Activated CD4-positive, alpha-beta T cell treated with anti-CD3 and anti-CD28 coated beads, Interleukin-2, amount 50 U/mL, for 48 hours (primary cell): ENCODE results near the gene SENP1.

Experiments used
- DNase-seq, 2 experiments: peaks; one replicate each; pipeline ENCODE4 v3.0.0-alpha.2; 2020

Gene SENP1

DNA sequence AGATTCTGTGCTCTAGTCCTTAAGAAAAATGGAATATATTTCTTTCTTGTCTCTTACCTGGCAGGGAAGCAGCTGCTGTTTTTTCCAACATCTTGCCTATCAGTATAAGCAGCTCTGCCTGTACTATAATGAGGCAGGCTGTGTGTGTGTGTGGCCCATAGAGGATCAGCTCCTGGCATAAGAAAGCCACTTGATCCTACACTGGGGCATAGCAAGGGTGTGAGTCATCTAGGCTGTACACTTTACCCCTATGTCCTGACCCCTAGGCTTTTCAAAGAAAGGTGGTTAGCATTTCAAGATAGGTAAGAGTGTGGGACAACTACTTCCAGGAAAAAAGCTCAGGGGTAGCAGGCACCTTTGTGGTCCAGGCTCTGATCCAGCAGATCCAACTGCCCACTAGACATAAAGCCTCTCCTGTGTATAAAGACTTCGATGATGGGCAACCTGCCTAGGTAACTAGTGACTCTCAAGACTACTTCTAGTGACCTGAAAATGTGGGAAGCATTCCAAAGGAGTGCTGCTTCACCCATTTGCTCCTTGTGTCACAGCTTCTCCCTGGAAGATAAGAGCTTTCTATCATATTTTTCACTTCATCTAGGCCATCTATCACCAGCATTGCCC is 4.9 kb upstream of the SENP1 start:
- no peak for DNase-seq

DNA sequence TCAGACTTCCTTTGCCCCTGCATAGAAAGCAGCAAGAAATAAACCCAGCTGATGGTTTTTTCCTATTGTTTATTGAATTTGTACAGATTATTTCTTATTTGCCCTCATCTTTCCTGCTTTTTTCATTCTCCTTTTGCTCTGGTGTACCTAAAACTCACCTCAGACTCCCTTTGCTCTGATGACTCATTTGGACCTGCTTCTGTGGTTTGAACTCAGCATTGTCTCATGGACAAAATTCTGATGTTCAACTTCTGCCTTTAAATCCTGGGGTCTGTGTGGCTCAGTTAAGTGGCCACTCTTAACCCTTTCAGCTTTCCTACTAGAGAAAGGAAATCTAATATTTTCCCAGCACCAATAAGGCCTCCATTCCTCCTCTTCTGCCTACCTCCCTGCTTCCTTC is 3.5 kb upstream of the SENP1 start:
- no peak for DNase-seq

DNA sequence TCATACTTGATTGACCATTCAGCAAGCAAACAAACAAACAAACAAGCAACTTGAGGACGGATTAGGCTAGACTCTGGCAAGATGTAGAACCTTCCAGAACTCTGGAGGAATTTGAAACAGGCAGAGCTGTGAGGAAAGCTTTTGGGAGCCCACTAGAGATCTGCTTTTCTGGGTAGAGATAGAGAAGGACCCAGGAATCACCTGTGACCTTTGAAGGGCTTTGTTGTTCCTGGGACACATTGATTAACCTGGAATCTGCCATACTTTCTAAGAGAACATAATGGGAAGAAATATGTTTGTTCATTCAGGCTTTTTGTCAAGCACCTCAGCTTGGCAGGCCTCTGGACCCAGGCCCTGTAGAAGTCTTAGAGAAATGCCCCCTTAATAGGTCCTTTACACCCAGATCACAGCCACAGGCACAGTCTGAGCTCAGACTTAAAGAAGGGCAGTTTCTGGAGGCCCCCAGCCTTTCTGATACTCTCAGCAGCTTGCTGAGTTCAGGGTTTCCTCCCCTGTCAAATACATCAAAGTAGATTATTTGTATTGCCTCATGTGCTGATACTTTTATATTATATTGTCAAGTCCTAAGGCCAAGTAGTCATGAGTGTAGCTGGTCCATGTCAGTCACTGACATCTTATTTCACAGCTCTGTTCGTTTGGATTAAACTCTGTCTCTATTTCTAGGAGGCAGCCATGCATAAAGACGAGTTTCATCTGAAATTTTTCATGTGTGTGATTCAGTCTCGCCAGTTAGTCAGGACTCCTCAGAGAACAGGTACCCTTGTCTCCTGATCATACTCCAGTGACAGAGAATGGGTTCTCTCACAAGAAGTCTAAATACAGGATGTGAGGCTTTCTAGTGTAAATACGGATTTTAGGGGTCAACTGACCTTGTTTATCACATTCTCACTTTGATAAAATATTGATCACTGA is 1.1 kb upstream of the SENP1 start:
- DNase-seq: no peak

DNA sequence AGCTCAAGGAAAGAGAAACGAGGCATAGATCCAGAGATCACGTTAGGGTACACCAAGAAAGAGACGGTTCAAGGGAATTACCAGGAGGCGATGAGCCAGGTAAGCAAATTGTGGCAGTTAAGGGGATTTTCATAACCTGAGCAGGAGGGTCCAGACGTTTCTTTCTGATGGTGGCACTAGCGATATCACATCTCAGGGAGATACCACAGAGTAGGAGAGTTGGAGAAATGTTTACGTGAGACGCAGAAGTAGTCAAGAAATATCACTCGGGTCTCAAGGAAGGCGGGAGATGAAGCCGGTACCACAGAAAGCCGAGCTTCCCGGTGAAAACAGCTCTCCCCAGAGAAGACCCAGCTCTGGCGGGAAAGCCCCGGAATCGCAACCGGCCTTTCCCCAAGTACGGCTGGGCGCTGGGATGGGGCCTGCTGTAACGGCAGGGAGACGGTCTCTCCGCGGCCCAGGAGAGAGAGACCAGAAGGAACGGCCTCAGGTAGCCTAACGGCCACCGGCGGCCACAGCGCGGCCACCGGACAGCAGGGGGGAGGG is 485 bp downstream of the SENP1 start:
- DNase-seq: peak; percentile 56

DNA sequence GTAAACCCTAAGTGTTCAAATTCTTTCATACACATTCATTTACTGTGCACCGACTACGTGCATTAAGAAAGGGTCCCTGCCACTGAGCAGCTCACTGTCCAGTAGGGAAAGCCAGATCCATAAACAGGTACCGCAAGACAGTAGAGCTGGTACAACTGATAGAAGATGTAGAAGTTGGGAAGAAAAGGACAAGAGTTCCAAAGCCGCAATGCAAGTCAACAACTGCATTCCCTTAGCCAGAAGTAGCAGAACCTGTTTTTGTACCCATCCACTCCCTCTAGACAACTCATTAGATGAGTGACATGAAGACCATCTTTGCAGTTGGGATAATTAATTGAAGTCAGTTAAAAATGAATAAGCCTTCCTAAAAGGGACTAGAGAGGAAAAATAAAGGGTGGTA is 1.3 kb downstream of the SENP1 start:
- no peak for DNase-seq

DNA sequence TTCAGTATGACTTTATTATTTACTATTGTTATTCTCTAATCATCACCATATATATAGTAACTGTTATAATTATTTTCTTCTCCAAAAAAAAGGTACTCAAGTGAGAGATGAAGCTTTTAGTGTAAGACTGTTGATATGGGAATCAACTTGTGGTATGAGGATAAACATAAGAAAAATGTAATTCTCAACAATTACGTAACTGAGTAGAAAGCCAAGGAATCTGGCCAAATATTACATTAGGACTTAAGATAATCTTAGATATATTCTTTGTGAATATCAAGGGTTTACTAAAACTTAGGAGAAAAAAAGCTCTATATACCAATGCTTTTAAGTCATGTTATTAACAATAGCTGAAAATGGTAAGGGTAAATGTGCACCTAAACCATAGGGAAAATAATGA is 13.3 kb downstream of the SENP1 start:
- no peak for DNase-seq

DNA sequence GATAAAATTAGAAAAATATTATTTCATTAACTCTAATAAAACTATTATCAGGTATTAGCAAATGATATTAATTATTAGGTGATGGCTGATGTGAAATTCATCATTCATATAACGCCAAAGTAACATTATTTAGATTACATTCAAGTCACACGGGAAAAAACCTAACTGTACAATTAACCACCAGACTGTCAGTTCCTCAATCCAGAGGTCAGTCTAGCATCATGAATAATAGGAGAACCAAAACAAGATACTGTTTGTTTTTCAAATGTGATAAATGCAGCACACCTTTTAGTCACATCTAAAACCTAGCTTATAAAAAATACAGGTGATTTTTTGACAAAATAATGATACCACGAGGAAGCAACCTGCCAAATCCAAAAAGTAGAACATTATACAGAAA is 19.6 kb downstream of the SENP1 start:
- DNase-seq: no peak

DNA sequence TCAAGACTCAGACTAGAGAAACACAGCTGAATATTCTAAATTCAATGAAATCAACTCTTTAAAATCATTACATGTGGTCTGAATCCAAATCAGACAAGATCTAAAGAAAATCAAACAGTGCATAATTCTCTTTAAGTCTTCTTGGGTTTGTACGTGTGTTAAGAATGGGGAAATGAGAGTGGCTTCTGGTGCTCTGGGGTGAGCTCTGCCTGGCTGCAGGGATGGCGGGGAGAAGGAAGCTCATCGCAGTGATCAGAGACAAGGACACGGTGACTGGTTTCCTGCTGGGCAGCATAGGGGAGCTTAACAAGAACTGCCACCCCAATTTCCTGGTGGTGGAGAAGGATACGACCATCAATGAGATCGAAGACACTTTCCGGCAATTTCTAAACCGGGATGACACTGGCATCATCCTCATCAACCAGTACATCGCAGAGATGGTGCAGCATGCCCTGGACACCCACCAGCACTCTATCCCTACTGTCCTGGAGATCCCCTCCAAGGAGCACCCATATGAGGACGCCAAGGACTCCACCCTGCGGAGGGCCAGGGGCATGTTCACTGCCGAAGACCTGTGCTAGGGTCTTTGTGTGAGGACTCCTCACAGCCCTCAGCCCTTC is 20.9 kb downstream of the SENP1 start:
- DNase-seq: no peak

DNA sequence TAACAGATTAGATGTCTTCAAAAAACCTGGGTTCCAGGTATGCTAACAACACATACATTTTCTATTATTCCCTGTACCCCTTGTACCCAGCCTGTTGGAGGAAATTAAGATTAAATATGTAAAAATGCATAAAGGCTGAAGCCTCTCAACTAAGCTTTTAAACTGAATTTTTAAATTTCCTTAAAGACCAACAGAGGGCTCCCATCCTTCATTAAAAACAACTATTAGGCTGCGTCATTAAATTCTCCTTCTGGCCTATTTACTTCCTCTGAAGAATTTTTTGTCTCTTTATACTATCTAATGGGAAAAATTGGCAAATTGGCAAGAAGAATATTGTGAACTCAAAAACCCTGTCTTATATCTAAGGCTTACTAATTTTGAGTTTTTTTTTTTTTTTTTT is 21.8 kb downstream of the SENP1 start:
- no peak for DNase-seq

DNA sequence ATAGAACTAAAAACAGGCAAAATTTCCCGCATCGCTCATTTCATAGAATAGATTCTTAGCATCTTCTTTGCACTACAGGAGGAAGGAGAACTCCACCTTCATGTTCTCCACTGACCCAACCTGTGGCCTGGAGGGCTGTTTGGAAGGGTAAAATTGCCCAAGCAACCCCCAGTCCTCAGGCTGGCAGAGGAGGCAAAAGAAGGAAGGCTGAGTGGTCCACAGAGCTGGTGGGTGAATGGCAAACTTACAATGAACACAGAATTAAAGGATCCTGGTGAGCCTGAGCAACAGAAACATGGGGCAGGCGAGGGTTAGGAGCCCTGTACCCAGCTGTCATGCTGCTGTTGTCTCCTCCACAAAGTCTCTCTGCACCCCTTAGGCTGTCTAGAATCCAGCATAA is 25.1 kb downstream of the SENP1 start:
- DNase-seq: no peak

DNA sequence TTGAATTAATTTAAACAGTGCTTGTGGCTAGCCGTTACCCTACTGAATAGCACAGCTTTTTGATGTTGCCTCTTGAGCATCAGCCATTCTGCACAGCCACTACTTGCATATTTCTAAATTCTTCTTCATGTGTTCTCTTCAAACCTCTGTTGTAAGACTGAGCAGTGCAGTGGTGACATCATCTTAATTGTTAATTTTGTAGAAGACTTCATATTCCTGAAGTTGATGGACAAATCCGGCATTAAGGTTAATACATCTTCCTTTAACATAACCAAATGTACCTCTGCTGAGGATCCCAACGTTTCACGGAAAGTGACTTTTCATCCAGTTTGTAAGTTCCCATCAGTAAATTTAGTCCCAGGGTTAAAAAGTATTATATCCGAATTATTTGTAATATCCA is 25.6 kb downstream of the SENP1 start:
- no peak for DNase-seq

DNA sequence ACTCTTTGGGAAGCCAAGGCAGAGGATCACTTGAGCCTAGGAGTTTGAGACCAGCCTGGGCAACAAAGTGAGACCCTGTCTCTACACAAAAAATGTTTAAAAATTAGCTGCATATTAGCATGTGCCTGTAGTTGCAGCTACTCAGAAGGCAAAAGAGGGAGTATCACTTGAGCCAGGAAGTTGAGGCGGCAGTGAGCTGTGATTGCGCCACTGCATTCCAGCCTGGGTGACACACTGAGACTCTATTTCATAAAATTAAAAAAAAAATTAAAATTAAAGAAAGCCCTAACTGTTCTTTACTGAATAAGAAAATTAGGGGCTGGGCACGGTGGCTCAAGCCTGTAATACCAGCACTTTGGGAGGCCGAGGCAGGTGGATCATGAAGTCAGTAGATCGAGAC is 27.0 kb downstream of the SENP1 start:
- DNase-seq: no peak

DNA sequence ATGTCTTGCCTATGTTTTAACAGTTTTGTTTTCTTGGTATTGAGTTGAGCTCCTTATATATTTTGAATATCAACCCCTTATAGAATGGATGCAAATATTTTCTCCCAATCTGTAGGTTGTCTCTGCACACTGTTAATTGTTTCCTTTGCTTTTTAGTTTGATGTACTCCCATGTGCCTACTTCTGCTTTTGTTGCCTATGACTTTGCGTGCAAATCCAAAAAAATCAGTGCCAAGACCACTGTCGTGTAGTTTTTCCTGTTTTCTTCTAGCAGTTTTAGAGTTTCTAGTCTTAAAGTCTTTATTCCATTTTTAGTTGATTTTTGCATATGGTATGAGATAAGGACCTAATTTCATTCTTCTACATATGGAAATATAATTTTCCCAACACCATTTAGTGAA is 28.8 kb downstream of the SENP1 start:
- no peak for DNase-seq

DNA sequence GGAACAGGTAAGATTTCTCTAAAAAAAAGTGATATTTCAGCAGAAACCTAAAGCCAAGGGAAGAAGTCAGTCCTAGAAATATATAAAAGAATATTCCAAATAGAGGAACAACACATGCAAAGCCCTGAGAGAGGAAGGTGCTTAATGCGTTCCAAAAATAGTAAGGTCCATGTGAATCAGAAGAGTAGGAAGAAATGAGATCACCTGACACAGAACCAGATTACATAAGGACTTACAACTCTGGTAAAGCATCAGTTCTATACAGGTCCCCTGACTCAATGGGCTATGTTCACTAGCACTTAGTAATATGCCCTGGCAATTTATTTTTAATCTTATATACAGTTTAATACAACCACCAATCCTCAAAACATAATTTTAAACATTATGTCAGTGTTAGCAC is 30.0 kb downstream of the SENP1 start:
- DNase-seq: no peak

DNA sequence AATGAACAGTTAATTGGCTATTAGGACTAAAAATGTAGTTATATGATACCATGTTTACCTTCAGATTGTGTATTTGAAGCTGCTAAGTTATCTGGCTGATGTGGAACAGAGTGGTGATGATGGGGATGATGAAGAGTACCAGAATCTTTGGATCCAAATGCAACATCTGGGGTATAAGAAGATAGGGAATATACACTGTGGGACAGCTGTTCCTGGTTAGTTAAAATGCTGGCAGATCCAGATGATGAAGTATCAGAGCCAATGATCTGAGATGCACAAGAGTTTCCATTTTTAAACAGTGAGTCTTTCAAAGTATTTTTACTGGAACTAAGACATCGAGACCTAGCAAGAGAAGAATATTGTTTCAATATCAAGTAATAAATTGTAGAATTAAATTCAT is 31.6 kb downstream of the SENP1 start:
- DNase-seq: no peak

DNA sequence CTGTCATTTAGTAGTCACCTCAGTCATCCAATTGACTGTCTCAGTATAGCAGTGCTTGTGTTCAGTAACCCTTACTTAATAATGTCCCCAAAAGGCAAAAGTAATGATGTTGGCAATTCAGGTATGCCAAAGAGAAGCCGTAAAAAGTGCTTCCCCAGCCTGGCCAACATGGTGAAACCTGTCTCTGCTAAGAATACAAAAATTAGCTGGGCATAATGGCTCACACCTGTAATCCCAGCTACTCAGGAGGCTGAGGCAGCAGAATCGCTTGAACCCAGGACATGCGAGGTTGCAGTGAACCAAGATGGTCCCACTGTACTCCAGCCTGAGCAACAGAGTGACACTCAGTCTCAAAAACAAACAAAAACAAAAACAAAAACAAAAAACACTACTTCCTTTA is 33.6 kb downstream of the SENP1 start:
- no peak for DNase-seq

DNA sequence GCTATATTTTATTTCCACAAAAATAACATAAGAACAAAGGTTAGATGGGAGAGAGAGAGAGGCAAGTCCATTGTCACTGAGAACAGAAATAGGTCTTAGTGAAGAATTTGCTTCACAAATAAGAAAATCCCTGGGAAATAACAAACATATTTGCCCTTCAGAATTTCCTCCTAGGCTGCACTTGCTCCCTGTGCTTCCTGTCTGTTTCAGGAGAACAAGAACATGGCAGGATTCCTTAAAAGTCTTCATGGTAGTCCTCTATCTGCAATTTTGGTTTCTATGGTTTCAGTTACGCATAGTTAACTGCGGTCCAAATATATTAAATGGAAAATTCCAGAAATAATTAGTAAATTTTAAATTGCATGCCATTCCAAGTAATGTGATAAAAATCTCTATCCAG is 34.1 kb downstream of the SENP1 start:
- no peak for DNase-seq

DNA sequence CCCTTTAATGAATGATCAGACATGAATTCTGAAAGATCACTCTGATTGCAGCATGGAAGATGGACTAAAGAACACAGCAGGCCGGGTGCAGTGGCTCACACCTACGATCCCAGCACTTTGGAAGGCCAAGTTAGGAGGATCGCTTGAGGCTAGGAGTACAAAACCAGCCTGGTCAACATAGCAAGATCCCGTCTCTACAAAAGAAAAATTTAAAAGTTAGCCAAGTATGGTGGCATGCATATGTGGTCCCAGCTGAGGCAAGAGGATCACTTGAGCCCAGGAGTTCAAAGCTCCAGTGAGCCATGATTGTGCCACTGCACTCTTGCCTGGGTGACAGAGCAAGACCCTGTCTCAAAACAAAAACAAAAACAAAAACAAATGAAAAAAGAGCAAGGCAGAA is 35.1 kb downstream of the SENP1 start:
- no peak for DNase-seq

DNA sequence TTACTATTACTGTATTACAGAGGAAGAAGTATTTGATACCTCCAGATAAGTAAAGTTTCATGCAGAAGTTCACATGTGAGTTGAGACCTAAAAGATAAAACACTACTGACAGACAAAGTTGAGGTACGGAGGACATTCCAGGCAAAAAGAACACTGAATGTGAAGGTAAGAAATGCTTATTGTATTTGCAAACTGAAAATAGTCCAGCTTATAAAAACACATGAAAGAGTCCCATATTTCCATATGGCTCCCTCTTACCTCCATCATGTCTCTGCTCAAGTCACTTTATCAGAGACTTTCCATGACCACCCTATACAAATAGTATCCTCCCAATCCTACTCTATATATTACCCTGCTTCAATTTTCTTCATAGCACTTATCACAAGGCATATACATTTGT is 35.8 kb downstream of the SENP1 start:
- DNase-seq: no peak

DNA sequence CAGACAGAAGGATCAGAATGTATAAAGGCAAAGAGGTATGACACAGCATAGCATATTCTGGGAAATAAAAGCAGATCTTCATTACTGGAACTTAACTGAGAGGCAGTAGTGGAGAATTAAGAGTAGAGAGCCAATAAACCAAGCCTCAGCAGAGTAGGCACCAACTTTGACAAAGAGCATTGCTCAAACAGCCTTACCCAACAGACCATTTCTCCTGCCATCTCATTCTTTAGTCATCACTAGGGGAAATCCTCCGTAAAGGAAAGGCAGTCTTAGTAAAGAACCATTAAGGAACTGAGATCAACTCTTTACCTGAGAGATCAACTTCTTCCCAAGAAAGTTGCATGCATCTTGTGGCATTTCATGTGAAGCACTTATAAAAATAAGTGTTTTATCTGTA is 36.6 kb downstream of the SENP1 start:
- DNase-seq: no peak

DNA sequence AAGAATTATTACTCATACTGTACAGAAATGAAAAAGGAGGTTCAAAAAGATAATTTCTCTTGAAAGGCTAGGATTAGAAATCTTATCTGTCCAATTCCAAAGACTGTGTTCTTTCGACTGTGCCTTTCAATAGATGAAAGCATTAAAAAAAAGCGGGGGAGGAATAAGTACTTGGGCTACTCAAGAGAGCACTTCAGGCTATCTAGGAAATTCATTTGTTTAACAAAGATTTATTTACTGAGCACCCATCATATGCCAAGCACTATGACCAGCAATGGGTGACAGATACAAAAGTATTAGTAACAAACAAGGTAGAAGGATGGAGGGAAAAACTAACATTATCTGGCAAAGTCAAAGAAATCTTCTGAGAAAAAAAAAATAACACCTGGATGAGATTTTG is 37.4 kb downstream of the SENP1 start:
- DNase-seq: no peak

DNA sequence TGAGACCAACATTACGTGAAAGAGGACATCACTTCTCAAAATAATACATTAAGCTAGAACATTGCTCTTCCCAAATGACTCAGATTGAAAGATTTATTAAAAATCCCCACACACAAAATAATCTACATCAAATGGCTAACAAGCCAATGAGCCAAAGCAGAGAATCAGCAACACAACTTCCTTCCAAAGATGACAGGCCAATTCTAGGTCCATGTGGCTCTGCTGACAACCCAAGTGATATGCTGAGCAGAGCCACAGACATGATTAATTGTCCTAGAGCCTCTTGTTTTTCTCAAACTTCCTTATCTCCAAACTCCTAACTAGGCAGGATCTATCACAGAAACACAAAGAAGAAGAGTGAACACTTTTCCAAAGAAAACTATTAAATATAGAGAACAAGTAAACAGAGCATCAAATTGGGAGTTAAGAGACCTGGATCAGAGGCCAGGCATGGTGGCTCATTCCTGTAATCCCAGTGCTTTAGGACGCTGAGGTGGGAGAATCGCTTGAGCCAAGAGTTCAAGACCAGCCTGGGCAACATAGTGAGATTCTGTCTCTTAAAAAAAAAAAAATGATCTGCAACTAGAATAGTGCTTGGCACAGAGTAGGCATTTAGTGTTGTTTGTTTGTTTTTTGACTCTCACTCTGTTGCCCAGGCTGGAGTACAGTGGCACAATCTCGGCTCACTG is 38.5 kb downstream of the SENP1 start:
- no peak for DNase-seq

DNA sequence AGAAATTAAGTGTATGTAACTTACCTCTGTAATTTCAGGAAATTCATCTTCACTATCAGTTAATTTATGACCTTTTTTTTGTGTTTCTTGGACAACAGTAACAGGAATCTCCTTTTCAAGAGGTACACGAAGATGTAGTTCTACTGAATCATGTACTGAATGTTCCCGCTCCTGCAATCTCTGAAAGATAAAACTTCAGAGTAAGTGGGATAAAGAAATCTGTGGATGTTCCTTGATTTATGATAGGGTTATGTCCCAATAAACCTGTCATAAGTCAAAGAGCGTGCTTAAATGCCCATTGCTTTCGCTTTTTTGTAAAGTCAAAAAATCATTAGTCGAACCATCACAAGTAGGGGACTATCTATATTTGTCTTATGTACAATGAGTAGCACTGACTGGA is 40.8 kb downstream of the SENP1 start:
- no peak for DNase-seq
